GM19452 (cell line): ENCODE results near the gene DCDC1.
"Not testable (repeated sequence)": the region's sequence is repeated elsewhere in the genome, so short reads cannot be mapped to it uniquely, and the experiment has no call there.

Experiments
- ATAC-seq: cut with Tn5 transposase; IDR thresholded peaks from one replicate; pipeline ENCODE4 v1.9.1; 2021; ENCODE audit not compliant: unreplicated experiment

Gene DCDC1

GRCh38 chr11:31000381-31000780, 369.2 kb downstream of the DCDC1 start:
- no peak for ATAC-seq

- ATAC-seq = no peak
Measured at GRCh38 chr11:30992513-30992849, 377.1 kb downstream of the DCDC1 start.

GRCh38 chr11:30991802-30992512, 377.6 kb downstream of the DCDC1 start:
- no peak for ATAC-seq

- ATAC-seq = no peak
Measured at GRCh38 chr11:30991376-30991775, 378.2 kb downstream of the DCDC1 start.

GRCh38 chr11:30990625-30991296, 378.8 kb downstream of the DCDC1 start:
- no peak for ATAC-seq

GRCh38 chr11:30987819-30988218, 381.7 kb downstream of the DCDC1 start:
- no peak for ATAC-seq

- ATAC-seq = no peak
Measured at GRCh38 chr11:30985536-30985935, 384.0 kb downstream of the DCDC1 start.

GRCh38 chr11:30984827-30985226, 384.7 kb downstream of the DCDC1 start:
- ATAC-seq = no peak

GRCh38 chr11:30984442-30984816, 385.1 kb downstream of the DCDC1 start:
- ATAC-seq = no peak

GRCh38 chr11:30983776-30984441, 385.6 kb downstream of the DCDC1 start:
- no peak for ATAC-seq

GRCh38 chr11:30983143-30983542, 386.4 kb downstream of the DCDC1 start:
- ATAC-seq = no peak

- no peak for ATAC-seq
Measured at GRCh38 chr11:30967579-30967978, 402.0 kb downstream of the DCDC1 start.

- no peak for ATAC-seq
Measured at GRCh38 chr11:30960387-30960992, 409.0 kb downstream of the DCDC1 start.

GRCh38 chr11:30956751-30957150, 412.8 kb downstream of the DCDC1 start:
- no peak for ATAC-seq

- ATAC-seq = no peak
Measured at GRCh38 chr11:30949838-30950237, 419.7 kb downstream of the DCDC1 start.

GRCh38 chr11:30947715-30948114, 421.8 kb downstream of the DCDC1 start:
- ATAC-seq = not testable (repeated sequence)

- no peak for ATAC-seq
Measured at GRCh38 chr11:30938810-30939209, 430.7 kb downstream of the DCDC1 start.

GRCh38 chr11:30938171-30938570, 431.4 kb downstream of the DCDC1 start:
- no peak for ATAC-seq

GRCh38 chr11:30936491-30936890, 433.0 kb downstream of the DCDC1 start:
- no peak for ATAC-seq

- no peak for ATAC-seq
Measured at GRCh38 chr11:30935861-30936260, 433.7 kb downstream of the DCDC1 start.

GRCh38 chr11:30926130-30926529, 443.4 kb downstream of the DCDC1 start:
- ATAC-seq = no peak

GRCh38 chr11:30921811-30922210, 447.7 kb downstream of the DCDC1 start:
- no peak for ATAC-seq
